NT2/D1 (cell line): Measurements from ENCODE around the gene SDC4.

Experiments used
- DNase-seq: peaks from one replicate; pipeline ENCODE4 v3.0.0-alpha.2; 2011; ENCODE audit warnings: low read depth, low spot score
- H3K27me3 ChIP-seq: 2 replicates; pipeline ENCODE4 v1.6.0; 2011; ENCODE audit warnings: mild to moderate bottlenecking; ENCODE audit not compliant: insufficient read length, insufficient read depth
- H3K36me3 ChIP-seq: 2 replicates; pipeline ENCODE4 v1.6.1; 2011; ENCODE audit warnings: mild to moderate bottlenecking, low read length, mixed read lengths; ENCODE audit not compliant: insufficient read depth, insufficient read length
- H3K4me1 ChIP-seq: 2 replicates; pipeline ENCODE4 v1.5.1; 2011; ENCODE audit not compliant: insufficient read depth, insufficient read length
- H3K4me3 ChIP-seq: 2 replicates; pipeline ENCODE4 v1.5.1; 2011; ENCODE audit warnings: low read depth; ENCODE audit not compliant: insufficient read length
- H3K9ac ChIP-seq: 2 replicates; pipeline ENCODE4 v1.6.0; 2011; ENCODE audit warnings: low read depth; ENCODE audit not compliant: insufficient read length
- H3K9me3 ChIP-seq: 2 replicates; pipeline ENCODE4 v1.5.1; 2011; ENCODE audit warnings: mild to moderate bottlenecking, low read length; ENCODE audit not compliant: insufficient read depth
- SUZ12 ChIP-seq: IDR thresholded peaks from 2 replicates; pipeline ENCODE4 v1.6.1; 2011; ENCODE audit not compliant: insufficient read length, insufficient read depth; ENCODE audit errors: extremely low read depth
- YY1 ChIP-seq: IDR thresholded peaks from 2 replicates; pipeline ENCODE4 v1.6.1; 2011; ENCODE audit not compliant: insufficient read length, insufficient read depth
- ZNF274 ChIP-seq: IDR thresholded peaks from 2 replicates; pipeline ENCODE4 v1.6.1; 2011; ENCODE audit warnings: mild to moderate bottlenecking, low read depth, low read length

SDC4 gene

GRCh38 chr20:45347936-45348778, at the start of gene SDC4:
Gene SDC4 (minus strand): TSS chr20:45348424. CDS start chr20:45348384, 40 bp downstream.
- TF ChIP-seq ZNF274 (no peak), SUZ12 (no peak), YY1 (no peak)
- Histone ChIP-seq H3K27me3 (no peaks in the 10 kb centered on the region), H3K36me3 (peaks cover 28% of the 10 kb centered on the region), H3K9me3 (no peaks in the 10 kb centered on the region), H3K4me1 (peaks cover 19% of the 10 kb centered on the region), H3K9ac (peak within 1 kb of the TSS; percentile 93), H3K4me3 (peak within 1 kb of the TSS; percentile 64)
- no peak for DNase-seq

GRCh38 chr20:45395114-45395415, 46.8 kb upstream of the SDC4 start:
- TF ChIP-seq YY1, result no peak
- TF ChIP-seq ZNF274, result no peak
- TF ChIP-seq SUZ12, result no peak
- no peaks in the 10 kb centered on the region for H3K4me1 ChIP-seq
- no peaks in the 10 kb centered on the region for H3K27me3 ChIP-seq

GRCh38 chr20:45394221-45395113, 46.2 kb upstream of the SDC4 start:
- Histone ChIP-seq H3K36me3 (no peaks in the 10 kb centered on the region), H3K4me3 (no peak overlapping the region), H3K27me3 (no peaks in the 10 kb centered on the region), H3K9ac (no peak overlapping the region), H3K9me3 (0 out of 2 replicates have a peak, but pooled peaks cover 14% of the 10 kb centered on the region), H3K4me1 (no peaks in the 10 kb centered on the region)
- no peak for TF ChIP-seq ZNF274
- no peak for TF ChIP-seq YY1
- TF ChIP-seq SUZ12, result no peak
- DNase-seq, result no peak

More at GRCh38 chr20:45395114-45395415, 46.8 kb upstream of the SDC4 start:
- Histone ChIP-seq H3K4me3 (no peak overlapping the region), H3K9me3 (peaks cover 20% of the 10 kb centered on the region; the same call in 1 of the 2 replicates), H3K36me3 (no peaks in the 10 kb centered on the region), H3K9ac (no peak overlapping the region)
- no peak for DNase-seq

- TF ChIP-seq YY1 (no peak), ZNF274 (no peak), SUZ12 (no peak)
- H3K36me3 ChIP-seq, result no peaks in the 10 kb centered on the region
- no peaks in the 10 kb centered on the region for H3K4me1 ChIP-seq
- H3K9me3 ChIP-seq, result 0 out of 2 replicates have a peak, but pooled peaks cover 4% of the 10 kb centered on the region
- no peaks in the 10 kb centered on the region for H3K27me3 ChIP-seq
- H3K9ac ChIP-seq, result no peak overlapping the region
- H3K4me3 ChIP-seq, result no peak overlapping the region
- no peak for DNase-seq
Measured at GRCh38 chr20:45392733-45393132, 44.5 kb upstream of the SDC4 start.

GRCh38 chr20:45391559-45391958, 43.3 kb upstream of the SDC4 start:
- Histone ChIP-seq H3K4me3 (no peak overlapping the region), H3K27me3 (no peaks in the 10 kb centered on the region), H3K36me3 (no peaks in the 10 kb centered on the region), H3K9ac (no peak overlapping the region), H3K9me3 (peaks cover 4% of the 10 kb centered on the region; the same call in 1 of the 2 replicates), H3K4me1 (no peaks in the 10 kb centered on the region)
- DNase-seq, result no peak
- no peak for TF ChIP-seq ZNF274
- TF ChIP-seq SUZ12, result no peak
- no peak for TF ChIP-seq YY1

GRCh38 chr20:45390931-45391330, 42.7 kb upstream of the SDC4 start:
- TF ChIP-seq SUZ12 (no peak), YY1 (no peak), ZNF274 (no peak)
- Histone ChIP-seq H3K9ac (no peak overlapping the region), H3K4me1 (no peaks in the 10 kb centered on the region), H3K36me3 (no peaks in the 10 kb centered on the region), H3K27me3 (no peaks in the 10 kb centered on the region), H3K4me3 (no peak overlapping the region), H3K9me3 (peaks cover 4% of the 10 kb centered on the region; the same call in 1 of the 2 replicates)
- DNase-seq, result no peak
